Inflammatory macrophage treated with lipopolysaccharide for 1 hour (primary cell): Measurements from ENCODE around the gene FOXR2.
A peak's percentile ranks its signal among the peaks of the same experiment; 100 is the strongest.

Experiments used
- DNase-seq, 2 donors: peaks; one replicate each; pipeline ENCODE4 v3.0.0-alpha.2; 2020 to 2022

FOXR2 gene, protein sequence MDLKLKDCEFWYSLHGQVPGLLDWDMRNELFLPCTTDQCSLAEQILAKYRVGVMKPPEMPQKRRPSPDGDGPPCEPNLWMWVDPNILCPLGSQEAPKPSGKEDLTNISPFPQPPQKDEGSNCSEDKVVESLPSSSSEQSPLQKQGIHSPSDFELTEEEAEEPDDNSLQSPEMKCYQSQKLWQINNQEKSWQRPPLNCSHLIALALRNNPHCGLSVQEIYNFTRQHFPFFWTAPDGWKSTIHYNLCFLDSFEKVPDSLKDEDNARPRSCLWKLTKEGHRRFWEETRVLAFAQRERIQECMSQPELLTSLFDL

DNA sequence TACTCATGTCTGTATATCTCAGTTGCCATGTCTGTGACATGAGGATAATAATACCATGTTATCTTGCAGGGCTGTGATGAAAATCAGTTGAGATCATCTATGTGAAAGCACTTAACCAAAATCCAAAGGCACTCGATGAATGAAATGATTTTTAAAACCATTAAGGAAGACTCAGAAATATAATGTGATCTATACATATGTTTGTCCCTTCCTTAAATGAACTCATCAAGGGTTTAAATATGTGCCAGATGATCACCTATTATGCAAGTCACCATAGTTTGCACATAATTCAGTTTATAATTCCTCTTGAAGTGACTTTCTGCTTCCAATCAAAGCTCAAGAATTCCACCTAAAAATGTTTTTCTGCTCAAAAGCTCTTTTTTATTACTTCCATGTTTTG is at the start of gene FOXR2:
TSS of gene FOXR2 (plus strand) at position 301 of the 400 bp plus-strand sequence. CDS start 312 bp downstream, outside the sequence.
- DNase-seq, result no peak

DNA sequence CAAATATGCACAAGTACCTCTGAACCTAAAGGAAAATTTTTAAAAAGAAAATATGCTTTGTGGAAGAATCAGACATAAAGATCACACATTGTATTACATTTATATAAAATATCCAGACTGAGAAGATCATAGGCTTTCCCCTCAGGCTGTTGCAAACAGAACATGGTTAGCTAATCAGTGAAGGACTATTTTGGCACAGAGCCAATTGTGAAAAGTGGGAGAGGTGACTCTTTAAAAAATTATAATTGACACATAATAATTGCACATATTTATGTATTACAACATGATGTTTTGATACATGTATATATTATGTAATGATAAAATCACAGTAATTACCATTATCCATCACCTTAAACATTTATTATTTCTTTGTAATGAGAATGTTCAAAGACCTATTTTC is 44.1 kb upstream of the FOXR2 start:
- DNase-seq, result no peak

DNA sequence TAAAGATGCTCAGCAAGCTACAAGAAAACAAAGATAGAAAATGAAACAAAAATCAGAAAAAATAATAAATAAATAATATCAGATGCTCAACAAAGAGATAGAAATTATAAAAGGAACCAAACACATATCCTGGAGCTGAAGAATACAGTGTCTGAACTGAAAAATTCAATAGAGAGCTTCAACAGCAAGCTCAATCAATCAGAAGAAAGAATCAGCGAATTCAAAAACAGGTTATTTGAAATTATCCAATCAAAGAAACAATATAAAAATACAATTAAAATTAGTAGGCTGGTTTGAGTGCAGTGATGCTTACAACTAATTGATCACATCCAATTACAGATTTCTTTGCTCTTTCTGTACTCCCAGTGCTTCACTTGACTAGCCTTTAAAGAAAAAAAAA is 40.8 kb upstream of the FOXR2 start:
- DNase-seq, result no peak

DNA sequence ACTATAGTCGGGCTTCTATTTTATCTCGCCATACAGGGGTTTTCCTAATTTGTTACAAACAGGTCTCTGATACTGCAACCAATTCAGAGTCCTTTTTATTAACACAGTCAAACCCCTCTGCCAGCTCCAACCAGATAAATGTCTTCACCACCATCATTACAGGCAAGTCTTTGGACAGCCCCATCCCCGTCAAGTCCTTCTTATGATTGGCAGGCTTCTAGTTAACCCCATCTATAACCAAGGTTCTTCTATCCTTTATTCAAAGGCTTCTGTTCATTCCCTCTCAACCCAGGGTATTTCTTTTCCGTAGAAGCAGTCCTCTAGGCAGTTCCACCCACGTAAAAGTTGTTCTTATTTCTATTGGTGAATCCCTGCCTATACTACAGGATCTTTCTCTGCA is 29.9 kb upstream of the FOXR2 start:
- DNase-seq, result no peak

DNA sequence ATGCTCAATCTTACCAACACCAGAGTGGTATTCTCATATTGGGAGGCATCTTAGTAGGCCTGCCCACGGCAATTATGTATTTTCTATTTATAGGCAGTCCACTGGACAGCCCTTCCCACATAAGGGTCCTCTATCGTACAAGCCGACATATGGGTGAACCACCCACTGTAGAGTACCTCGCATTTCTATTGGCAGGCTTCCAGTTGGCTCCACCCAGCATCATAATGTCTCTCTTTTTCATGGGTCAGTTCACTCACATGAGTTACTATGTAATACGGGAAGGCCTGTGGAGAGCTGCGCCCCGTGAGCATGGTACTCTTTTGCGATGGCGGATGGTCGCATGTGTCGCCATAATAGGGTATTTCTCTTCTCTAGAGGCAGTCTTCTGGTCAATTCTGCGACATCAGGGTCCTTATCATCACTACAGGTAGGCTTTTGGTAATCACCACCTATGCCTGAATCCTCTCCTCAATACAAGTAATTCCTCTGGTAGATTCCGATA is 29.4 kb upstream of the FOXR2 start:
- no peak for DNase-seq

DNA sequence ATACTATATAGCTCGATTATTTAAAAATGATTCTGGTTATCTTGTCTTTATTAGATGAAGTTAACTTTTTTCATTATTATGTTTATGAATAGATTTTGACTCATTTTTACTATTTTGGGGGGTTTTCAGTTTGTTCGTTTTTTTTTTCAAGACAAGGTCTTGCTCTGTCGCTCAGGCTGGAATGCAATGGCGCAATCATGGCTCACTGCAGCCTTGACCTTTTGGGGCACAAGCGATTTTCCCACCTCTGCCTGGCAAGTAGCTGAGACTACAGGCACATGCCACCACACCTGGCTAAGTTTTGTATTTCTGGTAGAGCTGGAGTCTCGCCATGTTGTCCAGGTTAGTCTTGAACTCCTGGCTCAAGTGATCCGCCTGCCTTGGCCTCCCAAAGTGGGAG is 24.9 kb upstream of the FOXR2 start:
- DNase-seq, result no peak

DNA sequence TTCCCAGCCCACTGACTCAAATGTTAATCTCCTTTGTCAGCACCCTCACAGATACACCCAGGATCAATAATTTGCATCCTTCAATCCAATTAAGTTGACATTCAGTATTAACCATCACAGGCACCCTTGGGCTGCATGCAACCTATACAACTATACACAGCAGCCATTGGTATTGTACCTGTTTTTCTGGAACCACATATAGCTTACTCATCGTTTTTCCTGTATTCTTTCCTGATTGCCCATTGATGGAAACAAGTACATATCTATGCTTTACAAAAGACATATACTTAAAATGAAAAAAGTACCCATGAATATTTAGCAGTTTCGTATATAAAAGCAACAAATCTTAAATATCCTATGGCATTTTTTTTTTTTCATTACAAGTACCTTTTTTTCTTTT is 3.7 kb upstream of the FOXR2 start:
- DNase-seq, result no peak

DNA sequence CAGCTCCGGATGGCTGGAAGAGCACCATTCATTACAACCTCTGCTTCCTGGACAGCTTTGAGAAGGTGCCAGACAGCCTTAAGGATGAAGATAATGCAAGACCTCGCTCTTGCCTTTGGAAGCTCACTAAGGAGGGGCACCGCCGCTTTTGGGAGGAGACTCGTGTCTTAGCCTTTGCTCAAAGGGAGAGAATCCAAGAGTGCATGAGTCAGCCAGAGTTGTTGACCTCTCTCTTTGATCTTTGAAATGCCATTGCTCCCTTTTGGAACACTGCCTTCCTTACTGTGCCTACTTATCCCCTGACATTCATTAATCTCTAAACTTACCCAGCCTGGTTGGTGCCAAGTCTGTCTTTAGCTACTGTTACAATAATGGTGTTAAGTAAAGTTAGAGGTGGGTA is 1.2 kb downstream of the FOXR2 start:
- no peak for DNase-seq

DNA sequence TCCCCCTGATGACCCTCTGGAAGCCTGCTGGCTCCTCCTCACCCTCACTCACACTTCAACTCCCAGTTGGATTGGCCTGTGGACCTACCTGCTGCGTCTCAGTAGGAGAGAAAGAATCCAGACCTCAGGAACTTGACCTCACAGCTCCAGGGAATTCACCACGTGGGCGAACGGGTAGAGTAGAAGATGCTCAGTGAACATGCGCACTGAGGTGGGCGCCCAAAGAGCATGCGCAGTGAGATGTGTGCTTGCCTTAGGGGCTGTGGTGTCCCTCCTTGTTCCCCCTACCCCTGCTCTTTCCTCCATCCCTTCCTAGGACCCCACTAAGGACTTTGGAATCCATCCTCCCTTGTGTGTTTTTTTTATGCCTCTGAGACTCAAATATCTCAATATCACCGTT is 12.9 kb downstream of the FOXR2 start:
- no peak for DNase-seq

DNA sequence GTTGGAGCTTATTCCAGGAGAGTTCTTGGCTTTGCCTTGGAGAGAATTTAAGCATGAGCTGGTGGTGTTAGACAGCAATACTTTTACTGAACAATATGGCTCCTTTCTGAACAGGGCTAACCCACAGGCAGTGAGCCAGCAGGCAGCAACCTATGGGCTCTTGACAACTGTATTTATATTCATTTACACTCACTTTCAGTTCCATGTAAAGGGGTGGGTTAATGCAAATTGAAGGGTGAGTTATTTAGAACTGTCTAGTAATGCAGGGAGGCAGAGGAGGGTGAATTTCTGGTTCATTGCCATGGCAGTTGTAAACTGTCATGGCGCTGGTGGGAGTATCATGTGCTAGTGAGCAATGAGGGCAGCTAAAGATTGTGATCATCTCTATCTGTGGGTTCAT is 15.7 kb downstream of the FOXR2 start:
- peak in 1 of 2 donors; percentile 27 for DNase-seq

DNA sequence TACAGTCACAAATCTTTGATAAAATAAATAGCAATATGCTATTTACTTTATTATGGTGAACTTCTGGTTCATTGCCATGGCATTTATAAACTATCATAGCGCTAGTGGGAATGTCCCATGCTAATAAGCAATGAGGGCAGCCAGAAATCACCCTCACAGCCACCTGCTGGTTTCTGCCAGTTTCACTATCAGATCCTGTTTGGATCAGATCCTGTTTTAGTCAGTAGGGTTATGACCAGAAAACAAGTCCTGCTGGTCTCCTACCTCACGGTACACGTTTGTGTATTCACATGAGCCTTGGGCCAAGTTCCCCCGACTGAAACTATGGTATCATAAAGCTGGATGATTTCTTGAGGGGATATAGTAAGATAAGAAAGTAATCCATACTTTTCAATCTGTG is 17.7 kb downstream of the FOXR2 start:
- no peak for DNase-seq

DNA sequence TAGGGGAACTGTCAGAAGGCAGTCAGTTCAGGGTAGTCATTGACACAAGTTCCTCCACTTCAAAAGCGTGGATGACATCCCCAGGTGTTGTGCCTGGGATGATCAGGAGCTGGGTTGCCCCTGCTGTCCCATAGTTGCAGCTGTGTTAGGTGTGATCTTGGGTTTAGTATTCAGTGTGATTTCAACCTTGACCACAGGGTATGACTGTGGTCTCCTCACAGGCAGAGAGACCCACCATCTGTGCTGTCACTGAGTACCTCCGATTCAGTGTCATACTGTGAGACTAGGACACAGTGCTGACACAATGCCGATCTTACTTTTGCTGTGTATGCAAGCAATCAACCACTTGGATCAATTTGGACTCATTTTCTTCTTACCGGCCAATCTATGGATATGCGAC is 25.2 kb downstream of the FOXR2 start:
- DNase-seq, result no peak

DNA sequence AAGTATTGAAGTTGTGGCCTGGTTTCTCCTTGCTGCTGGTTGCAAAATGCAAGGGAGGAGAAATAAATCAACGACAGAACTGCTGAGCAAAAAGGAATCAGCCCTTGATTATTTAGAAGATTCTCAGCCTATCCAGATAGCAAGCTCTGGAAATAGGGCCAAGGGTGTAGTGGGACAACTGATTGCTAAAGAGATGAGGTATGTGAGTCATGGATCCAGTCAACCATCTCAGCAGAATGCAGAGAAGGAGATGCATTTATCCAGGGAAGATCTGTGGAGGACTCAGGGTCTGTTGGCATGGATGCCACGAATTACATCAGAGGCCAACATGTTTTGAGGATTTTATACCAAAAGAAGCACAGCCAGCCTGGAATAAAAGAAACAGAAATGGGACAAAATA is 36.7 kb downstream of the FOXR2 start:
- no peak for DNase-seq

DNA sequence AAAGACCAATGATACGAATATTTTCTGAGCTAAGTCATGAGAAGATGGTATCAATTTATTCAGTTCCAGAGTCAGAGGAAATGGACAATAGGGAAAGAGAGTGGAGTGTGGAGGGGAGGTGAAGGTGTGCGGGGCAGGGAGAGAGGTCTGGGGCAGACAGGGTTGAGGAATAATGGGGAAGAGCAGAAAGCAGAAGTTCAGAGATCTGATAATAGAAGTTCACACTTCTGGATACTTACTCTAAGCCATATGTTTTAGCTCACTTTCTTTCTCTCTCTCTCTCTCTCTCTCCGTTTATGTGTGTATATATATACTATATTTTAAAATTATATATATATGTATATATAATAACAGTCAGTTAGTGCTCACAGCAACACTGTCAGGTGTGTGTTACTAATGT is 40.4 kb downstream of the FOXR2 start:
- no peak for DNase-seq

DNA sequence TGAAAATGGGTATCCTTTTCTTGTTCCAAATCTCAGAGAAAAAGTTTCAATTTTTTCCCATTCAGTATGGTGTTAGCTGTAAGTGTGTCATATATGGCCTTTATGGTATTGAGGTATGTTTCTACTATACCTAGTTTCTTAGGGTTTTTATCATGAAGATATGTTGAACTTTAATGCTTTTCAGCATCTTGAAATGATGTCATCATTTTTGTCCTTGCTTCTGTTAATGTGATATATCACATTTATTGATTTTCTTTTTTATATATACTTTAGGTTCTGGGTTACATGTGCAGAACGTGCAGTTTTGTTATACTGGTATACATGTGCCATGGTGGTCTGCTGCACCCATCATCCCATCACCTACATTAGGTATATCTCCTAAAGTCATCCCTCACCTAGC is 44.9 kb downstream of the FOXR2 start:
- DNase-seq, result no peak
